C4-2B (cell line): Measurements from ENCODE around the gene PTPRCAP.

Experiments used
- ZFX ChIP-seq: fragments of 450-650 bp; IDR thresholded peaks from 2 replicates; pipeline ENCODE4 v1.6.1; 2017
- TF ChIP-seq, protein P1 (sequence below): fragments of 450-650 bp; conservative IDR thresholded peaks from 2 replicates; pipeline ENCODE4 v1.5.1; 2017; ENCODE audit warnings: mild to moderate bottlenecking

DNA sequence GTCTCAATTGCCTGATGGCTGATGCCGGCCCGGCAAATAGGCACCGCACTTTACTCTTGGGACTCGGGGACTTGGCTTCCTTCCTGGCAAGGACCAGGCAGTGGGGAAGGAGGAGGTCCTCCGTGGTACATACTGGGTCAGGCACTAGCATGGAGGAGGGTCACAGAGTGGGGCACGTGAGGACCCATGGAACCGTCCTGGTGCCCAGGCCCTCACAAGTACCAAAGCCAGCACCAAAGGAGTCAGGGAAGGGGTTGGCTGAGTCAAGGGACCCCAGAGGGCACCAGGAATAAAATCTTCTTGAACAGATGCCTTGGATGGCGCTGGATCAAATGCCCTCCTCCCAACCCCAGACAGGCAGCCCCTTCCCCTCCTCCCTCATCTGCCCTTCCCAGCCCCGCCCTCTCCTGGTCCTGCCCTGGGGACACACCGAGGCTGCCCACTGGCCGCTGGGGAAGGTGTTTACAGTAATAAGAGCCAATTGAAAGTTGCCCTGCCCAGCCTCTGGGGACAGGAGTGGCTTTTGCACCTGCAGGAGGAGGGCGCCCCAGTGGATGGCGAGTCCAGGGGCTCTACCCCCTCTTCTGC lies 27.6 kb downstream of the PTPRCAP start:
- TF ChIP-seq, protein P1, sequence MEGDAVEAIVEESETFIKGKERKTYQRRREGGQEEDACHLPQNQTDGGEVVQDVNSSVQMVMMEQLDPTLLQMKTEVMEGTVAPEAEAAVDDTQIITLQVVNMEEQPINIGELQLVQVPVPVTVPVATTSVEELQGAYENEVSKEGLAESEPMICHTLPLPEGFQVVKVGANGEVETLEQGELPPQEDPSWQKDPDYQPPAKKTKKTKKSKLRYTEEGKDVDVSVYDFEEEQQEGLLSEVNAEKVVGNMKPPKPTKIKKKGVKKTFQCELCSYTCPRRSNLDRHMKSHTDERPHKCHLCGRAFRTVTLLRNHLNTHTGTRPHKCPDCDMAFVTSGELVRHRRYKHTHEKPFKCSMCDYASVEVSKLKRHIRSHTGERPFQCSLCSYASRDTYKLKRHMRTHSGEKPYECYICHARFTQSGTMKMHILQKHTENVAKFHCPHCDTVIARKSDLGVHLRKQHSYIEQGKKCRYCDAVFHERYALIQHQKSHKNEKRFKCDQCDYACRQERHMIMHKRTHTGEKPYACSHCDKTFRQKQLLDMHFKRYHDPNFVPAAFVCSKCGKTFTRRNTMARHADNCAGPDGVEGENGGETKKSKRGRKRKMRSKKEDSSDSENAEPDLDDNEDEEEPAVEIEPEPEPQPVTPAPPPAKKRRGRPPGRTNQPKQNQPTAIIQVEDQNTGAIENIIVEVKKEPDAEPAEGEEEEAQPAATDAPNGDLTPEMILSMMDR: no peak
- TF ChIP-seq ZFX: no peak
